H9 (cell line): ENCODE data around the gene USP36. TPM values are rescaled to one million over a fixed set of nuclear protein-coding genes. Genes with fewer than 3 reads are reported as not detected.

ENCODE experiments used
- DNase-seq: peaks from one replicate; pipeline ENCODE4 v3.0.0-alpha.2; 2017
- H2AFZ ChIP-seq: one replicate; pipeline ENCODE4 v1.6.1; 2013; ENCODE audit warnings: mild to moderate bottlenecking, low read length, control low read depth, moderate library complexity
- H2AK5ac ChIP-seq: 2 replicates; pipeline ENCODE4 v1.6.1; 2013; ENCODE audit warnings: low read length, control low read depth, mixed read lengths; ENCODE audit not compliant: insufficient read length
- H2BK120ac ChIP-seq: one replicate; pipeline ENCODE4 v1.6.1; 2013; ENCODE audit warnings: low read depth, mild to moderate bottlenecking, low read length, control low read depth, inconsistent platforms; ENCODE audit not compliant: poor library complexity, severe bottlenecking
- H2BK12ac ChIP-seq: 2 replicates; pipeline ENCODE4 v1.6.1; 2013; ENCODE audit warnings: low read length, control low read depth, mixed read lengths, low read depth; ENCODE audit not compliant: insufficient read length
- H2BK15ac ChIP-seq: 2 replicates; pipeline ENCODE4 v1.6.1; 2013; ENCODE audit warnings: low read depth, low read length, control low read depth
- H2BK20ac ChIP-seq: one replicate; pipeline ENCODE4 v1.6.1; 2013; ENCODE audit warnings: low read depth, mild to moderate bottlenecking, low read length, control low read depth, inconsistent platforms; ENCODE audit not compliant: poor library complexity, severe bottlenecking
- H2BK5ac ChIP-seq: 2 replicates; pipeline ENCODE4 v1.6.1; 2013; ENCODE audit warnings: low read length, control low read depth, mixed read lengths; ENCODE audit not compliant: insufficient read length
- H3K14ac ChIP-seq: 2 replicates; pipeline ENCODE4 v1.6.1; 2013; ENCODE audit warnings: low read length, control low read depth; ENCODE audit not compliant: insufficient read depth
- H3K18ac ChIP-seq: 2 replicates; pipeline ENCODE4 v1.6.1; 2013; ENCODE audit warnings: low read depth, mild to moderate bottlenecking, mixed read lengths, low read length, control low read depth; ENCODE audit not compliant: insufficient read length
- H3K23ac ChIP-seq: 2 replicates; pipeline ENCODE4 v1.6.1; 2013; ENCODE audit warnings: low read length, control low read depth, mixed read lengths, low read depth; ENCODE audit not compliant: insufficient read length
- H3K23me2 ChIP-seq: 2 replicates; pipeline ENCODE4 v1.6.1; 2013; ENCODE audit warnings: low read depth, mild to moderate bottlenecking, mixed read lengths, low read length, control low read depth; ENCODE audit not compliant: insufficient read length, poor library complexity, severe bottlenecking
- H3K27ac ChIP-seq: 2 replicates; pipeline ENCODE4 v1.5.1; 2013; ENCODE audit warnings: low read length, control low read depth, mixed read lengths, low read depth; ENCODE audit not compliant: insufficient read length
- H3K27me3 ChIP-seq: 2 replicates; pipeline ENCODE4 v1.6.1; 2013; ENCODE audit warnings: low read length, control low read depth, inconsistent platforms; ENCODE audit not compliant: insufficient read depth
- H3K4ac ChIP-seq: 2 replicates; pipeline ENCODE4 v1.6.1; 2013; ENCODE audit warnings: low read depth, mild to moderate bottlenecking, control low read depth, inconsistent platforms, low read length, moderate library complexity
- H3K4me1 ChIP-seq: 2 replicates; pipeline ENCODE4 v1.6.1; 2013; ENCODE audit warnings: low read length, control low read depth, inconsistent platforms; ENCODE audit not compliant: insufficient read depth
- H3K4me2 ChIP-seq: 2 replicates; pipeline ENCODE4 v1.6.1; 2013; ENCODE audit warnings: low read length, control low read depth, mixed read lengths; ENCODE audit not compliant: insufficient read length, insufficient read depth
- H3K56ac ChIP-seq: 2 replicates; pipeline ENCODE4 v1.6.1; 2013; ENCODE audit warnings: low read depth, mild to moderate bottlenecking, mixed read lengths, low read length, control low read depth; ENCODE audit not compliant: insufficient read length
- H3K79me1 ChIP-seq: 2 replicates; pipeline ENCODE4 v1.6.1; 2013; ENCODE audit warnings: low read depth, mild to moderate bottlenecking, moderate library complexity, low read length, control low read depth, inconsistent platforms; ENCODE audit not compliant: insufficient read depth, poor library complexity, severe bottlenecking
- H3K79me2 ChIP-seq: 2 replicates; pipeline ENCODE4 v1.6.1; 2013; ENCODE audit warnings: low read length, control low read depth, inconsistent platforms; ENCODE audit not compliant: insufficient read depth
- H3K9ac ChIP-seq: 2 replicates; pipeline ENCODE4 v1.6.1; 2013; ENCODE audit warnings: low read length, control low read depth, mixed read lengths; ENCODE audit not compliant: insufficient read length; ENCODE audit errors: extremely low read depth
- H3K9me3 ChIP-seq: one replicate; pipeline ENCODE4 v1.6.1; 2013; ENCODE audit warnings: low read depth, low read length, inconsistent platforms; ENCODE audit not compliant: control insufficient read depth
- H3T11ph ChIP-seq: one replicate; pipeline ENCODE4 v1.6.1; 2013; ENCODE audit warnings: mild to moderate bottlenecking, low read length, control low read depth, inconsistent platforms
- H4K20me1 ChIP-seq: one replicate; pipeline ENCODE4 v1.6.1; 2013; ENCODE audit not compliant: control insufficient read depth, insufficient read length, insufficient read depth
- H4K5ac ChIP-seq: 2 replicates; pipeline ENCODE4 v1.6.1; 2013; ENCODE audit warnings: low read depth, mild to moderate bottlenecking, mixed read lengths, low read length, control low read depth; ENCODE audit not compliant: insufficient read length
- H4K8ac ChIP-seq: replicated peaks from 2 replicates; pipeline ENCODE4 v1.6.1; 2013; ENCODE audit warnings: low read length, control low read depth, mixed read lengths, low read depth; ENCODE audit not compliant: insufficient read length
- H4K91ac ChIP-seq: 2 replicates; pipeline ENCODE4 v1.6.1; 2013; ENCODE audit warnings: low read depth, mild to moderate bottlenecking, moderate library complexity, mixed read lengths, low read length, control low read depth; ENCODE audit not compliant: insufficient read length
- H3K27ac Mint-ChIP-seq, 3 experiments: 2 replicates in 2 of 3; 3 replicates in 1 of 3; pipeline ENCODE4 v1.8.0; 2020 to 2021; ENCODE audit warnings: mixed read lengths in 3 of 3, mild to moderate bottlenecking in 1 of 3, moderate library complexity in 1 of 3
- H3K27me3 Mint-ChIP-seq: 2 replicates; pipeline ENCODE4 v1.8.0; 2021; ENCODE audit warnings: low read depth, mild to moderate bottlenecking, moderate library complexity, mixed read lengths
- H3K36me3 Mint-ChIP-seq, 3 experiments: 2 replicates in 2 of 3; 3 replicates in 1 of 3; pipeline ENCODE4 v1.8.0; 2020 to 2021; ENCODE audit warnings: low read depth in 3 of 3, mixed read lengths in 3 of 3; ENCODE audit not compliant: insufficient read depth in 1 of 3
- H3K4me1 Mint-ChIP-seq, 2 experiments: 2 replicates each; pipeline ENCODE4 v1.8.0; 2020; ENCODE audit warnings: mixed read lengths in 2 of 2
- H3K4me3 Mint-ChIP-seq, 2 experiments: 2 replicates in 1 of 2; 3 replicates in 1 of 2; pipeline ENCODE4 v1.8.0; 2020 to 2021; ENCODE audit warnings: mild to moderate bottlenecking in 2 of 2, mixed read lengths in 2 of 2, moderate library complexity in 1 of 2
- H3K9me3 Mint-ChIP-seq, 2 experiments: 2 replicates in 1 of 2; 3 replicates in 1 of 2; pipeline ENCODE4 v1.8.0; 2020; ENCODE audit warnings: mild to moderate bottlenecking in 2 of 2, mixed read lengths in 2 of 2, moderate library complexity in 1 of 2
- CTCF ChIP-seq: fragments of 200-600 bp; sonication (generic); conservative IDR thresholded peaks from 3 replicates; pipeline ENCODE4 v1.8.0; 2021; ENCODE audit warnings: antibody characterized with exemption, mild to moderate bottlenecking
- WGBS: extraction: QIAGEN DNeasy Blood & Tissue Kit; methylation state at CpG from one replicate; pipeline ENCODE4 v1.1.7; 2013; ENCODE audit warnings: missing lambda C conversion rate, low lambda C conversion rate, mixed read lengths; ENCODE audit not compliant: insufficient read length; ENCODE audit errors: extremely low coverage; 5-methylcytosine and 5-hydroxymethylcytosine counted together
- total RNA-seq: library from RNA; stranded (reverse); gene quantifications from 2 replicates; pipeline ENCODE4 v1.2.1, GENCODE V29; 2021

USP36 gene
- total RNA-seq, 1 experiment from 2014 or later = 106 TPM

DNA sequence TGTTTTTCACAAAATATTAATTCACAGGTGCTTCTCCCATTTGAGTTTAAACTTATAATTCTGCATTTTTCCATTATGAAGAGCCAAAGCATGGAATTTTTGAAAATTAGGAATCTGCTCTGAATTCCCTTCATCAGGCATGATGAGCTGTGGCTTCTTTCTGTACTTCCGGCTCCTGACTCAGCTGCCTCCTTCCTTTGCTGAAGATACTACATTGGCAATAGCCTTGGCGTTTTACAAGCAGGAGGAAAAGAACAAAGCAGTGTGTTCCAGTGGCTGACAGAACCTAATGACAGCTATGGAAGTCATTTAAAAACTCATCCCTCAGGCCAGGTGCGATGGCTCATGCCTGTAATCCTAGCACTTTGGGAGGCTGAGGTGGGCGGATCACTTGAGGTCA lies 18.4 kb upstream of the USP36 start:
- no CpG with 5 or more reads among the region's 4 CpGs for WGBS

More for the DNA sequence above, 18.4 kb upstream of the USP36 start:
- no peaks in the 10 kb centered on the region for H3K27me3 ChIP-seq
- H3K23me2 ChIP-seq = no peaks in the 10 kb centered on the region
- H3T11ph ChIP-seq = no peak overlapping the region
- Mint-ChIP-seq H3K36me3 (peaks cover 0 to 21% (median 10%) of the 10 kb centered on the region in 3 experiments; a peak in 5 of 7 replicates), H3K4me1 (no peaks in the 10 kb centered on the region), H3K4me3 (no peak overlapping the region), H3K9me3 (no peaks in the 10 kb centered on the region), H3K27me3 (no peaks in the 10 kb centered on the region), H3K27ac (no peak overlapping the region)
- H3K9me3 ChIP-seq = no peaks in the 10 kb centered on the region
- no peak overlapping the region for H3K4ac ChIP-seq
- H2BK12ac ChIP-seq = no peak overlapping the region
- no peak overlapping the region for H2BK5ac ChIP-seq
- no peak overlapping the region for H2BK15ac ChIP-seq
- no peak overlapping the region for H2BK120ac ChIP-seq
- no peak overlapping the region for H3K14ac ChIP-seq
- no peaks in the 10 kb centered on the region for H3K79me2 ChIP-seq
- no peak overlapping the region for H3K23ac ChIP-seq
- no peak overlapping the region for H3K9ac ChIP-seq
- no peak overlapping the region for H3K27ac ChIP-seq
- no peak overlapping the region for H4K8ac ChIP-seq
- H3K4me2 ChIP-seq = no peak overlapping the region
- H2AFZ ChIP-seq = no peak overlapping the region
- H3K56ac ChIP-seq = no peak overlapping the region
- no peak overlapping the region for H2BK20ac ChIP-seq
- H3K79me1 ChIP-seq = no peaks in the 10 kb centered on the region
- H4K5ac ChIP-seq = no peak overlapping the region
- no peak overlapping the region for H3K18ac ChIP-seq
- H2AK5ac ChIP-seq = no peak overlapping the region
- TF ChIP-seq CTCF = no peak
- H4K20me1 ChIP-seq = no peaks in the 10 kb centered on the region
- no peaks in the 10 kb centered on the region; the same call in 1 of the 2 replicates for H3K4me1 ChIP-seq
- DNase-seq = no peak
- no peak overlapping the region for H4K91ac ChIP-seq
